GM23338 (cell line): Measurements from ENCODE around the gene RPS8. TPM values are rescaled to one million over a fixed set of nuclear protein-coding genes. Genes with fewer than 3 reads are reported as not detected.

Source experiments
- ATAC-seq: fragments of 200-7000 bp; cut with Tn5 transposase; 3 replicates; pipeline ENCODE4 v1.9.1; 2020
- DNase-seq: peaks from one replicate; pipeline ENCODE4 v3.0.0-alpha.2; 2015; ENCODE audit warnings: low spot score
- H2AFZ ChIP-seq: fragments of 200-600 bp; sonication (generic); 2 replicates; pipeline ENCODE4 v1.8.0; 2016; ENCODE audit warnings: antibody characterized with exemption, mild to moderate bottlenecking, moderate library complexity
- H3F3A ChIP-seq: fragments of 200-600 bp; sonication (generic); replicated peaks from 2 replicates; pipeline ENCODE4 v1.8.0; 2017; ENCODE audit warnings: antibody characterized with exemption, mixed run types, low read depth
- H3K27ac ChIP-seq: fragments of 200-600 bp; sonication (generic); 2 replicates; pipeline ENCODE4 v1.6.1; 2016; ENCODE audit warnings: low read depth
- H3K27me3 ChIP-seq: fragments of 200-600 bp; sonication (generic); 2 replicates; pipeline ENCODE4 v1.8.0; 2016; ENCODE audit warnings: mild to moderate bottlenecking, mixed run types, moderate library complexity; ENCODE audit not compliant: insufficient read depth
- H3K36me3 ChIP-seq: fragments of 200-600 bp; sonication (generic); 2 replicates; pipeline ENCODE4 v1.8.0; 2016; ENCODE audit warnings: mild to moderate bottlenecking; ENCODE audit not compliant: insufficient read depth
- H3K4me1 ChIP-seq: fragments of 200-600 bp; sonication (generic); 2 replicates; pipeline ENCODE4 v1.8.0; 2016; ENCODE audit warnings: mild to moderate bottlenecking, moderate library complexity; ENCODE audit not compliant: insufficient read depth
- H3K4me2 ChIP-seq: fragments of 200-600 bp; sonication (generic); 2 replicates; pipeline ENCODE4 v1.7.1; 2017; ENCODE audit warnings: mixed run types
- H3K4me3 ChIP-seq: fragments of 200-600 bp; sonication (generic); 2 replicates; pipeline ENCODE4 v1.6.1; 2016; ENCODE audit warnings: mixed run types
- H3K79me2 ChIP-seq: fragments of 200-600 bp; sonication (generic); replicated peaks from 2 replicates; pipeline ENCODE4 v1.8.0; 2017; ENCODE audit warnings: mild to moderate bottlenecking; ENCODE audit not compliant: insufficient read depth
- H3K9me2 ChIP-seq: fragments of 200-600 bp; sonication (generic); 2 replicates; pipeline ENCODE4 v1.8.0; 2017; ENCODE audit not compliant: insufficient read depth
- H4K20me1 ChIP-seq: fragments of 200-600 bp; sonication (generic); replicated peaks from 2 replicates; pipeline ENCODE4 v1.8.0; 2017; ENCODE audit warnings: mild to moderate bottlenecking; ENCODE audit not compliant: insufficient read depth
- H3K27ac Mint-ChIP-seq: 2 replicates; pipeline ENCODE4 v1.8.0; 2020; ENCODE audit warnings: inconsistent platforms, mild to moderate bottlenecking, moderate library complexity, mixed read lengths
- H3K27me3 Mint-ChIP-seq: 3 replicates; pipeline ENCODE4 v1.8.0; 2022; ENCODE audit warnings: low read depth, mild to moderate bottlenecking, moderate library complexity, mixed read lengths, inconsistent platforms; ENCODE audit not compliant: insufficient read depth, poor library complexity
- H3K36me3 Mint-ChIP-seq: 3 replicates; pipeline ENCODE4 v1.8.0; 2021; ENCODE audit warnings: low read depth, mild to moderate bottlenecking, inconsistent platforms, moderate library complexity, mixed read lengths
- H3K4me1 Mint-ChIP-seq: 3 replicates; pipeline ENCODE4 v1.8.0; 2020; ENCODE audit warnings: mild to moderate bottlenecking, inconsistent platforms, mixed read lengths
- H3K4me3 Mint-ChIP-seq: 3 replicates; pipeline ENCODE4 v1.8.0; 2021; ENCODE audit warnings: moderate library complexity, mild to moderate bottlenecking, inconsistent platforms, mixed read lengths
- H3K9me3 Mint-ChIP-seq: 3 replicates; pipeline ENCODE4 v1.8.0; 2020; ENCODE audit warnings: moderate library complexity, mild to moderate bottlenecking, inconsistent platforms, mixed read lengths
- ETS1 ChIP-seq: IDR thresholded peaks from 2 replicates; pipeline ENCODE4 v1.6.1; 2016; ENCODE audit warnings: antibody characterized with exemption
- EZH2phosphoT487 ChIP-seq: fragments of 200-600 bp; sonication (generic); IDR thresholded peaks from one replicate; pipeline ENCODE4 v1.8.1; 2018; ENCODE audit warnings: antibody characterized with exemption; ENCODE audit not compliant: unreplicated experiment
- NANOG ChIP-seq: IDR thresholded peaks from 2 replicates; pipeline ENCODE4 v1.6.1; 2016; ENCODE audit warnings: antibody characterized with exemption, borderline replicate concordance
- POLR2AphosphoS5 ChIP-seq: IDR thresholded peaks from 2 replicates; pipeline ENCODE4 v1.6.1; 2016; ENCODE audit warnings: antibody characterized with exemption, low read depth
- REST ChIP-seq: IDR thresholded peaks from one replicate; pipeline ENCODE4 v1.6.1; 2018; ENCODE audit warnings: antibody characterized with exemption; ENCODE audit not compliant: unreplicated experiment
- STAT1 ChIP-seq: IDR thresholded peaks from one replicate; pipeline ENCODE4 v1.6.1; 2016; ENCODE audit warnings: antibody characterized with exemption; ENCODE audit not compliant: unreplicated experiment
- ZNF114 ChIP-seq: fragments of 250-450 bp; sonication (Bioruptor Pico); IDR thresholded peaks from 2 replicates; pipeline ENCODE4 v1.5.0; 2020; ENCODE audit warnings: mild to moderate bottlenecking, moderate library complexity
- ZNF331 ChIP-seq: fragments of 250-450 bp; sonication (Bioruptor Pico); IDR thresholded peaks from 2 replicates; pipeline ENCODE4 v1.5.0; 2020; ENCODE audit warnings: low read depth, mild to moderate bottlenecking, moderate library complexity
- ZNF462 ChIP-seq: fragments of 250-450 bp; sonication (Bioruptor Pico); IDR thresholded peaks from 2 replicates; pipeline ENCODE4 v1.5.0; 2020; ENCODE audit warnings: mild to moderate bottlenecking, moderate library complexity
- polyA plus RNA-seq: library from polyadenylated mRNA; unstranded; fragments of >200 nt; fragmentation: Nextera tagmentation; extraction: Ambion mirVana; gene quantifications from 2 replicates; pipeline ENCODE4 v1.2.1, GENCODE V29; 2016
- total RNA-seq: library from RNA; depleted of rRNA; stranded (reverse); fragments of >200 nt; shearing (Covaris generic); gene quantifications from 2 replicates; pipeline ENCODE4 v1.2.3, GENCODE V29; 2014

Gene RPS8
- total and polyA plus RNA-seq, 2 experiments from 2014 or later: 1,756 to 2,427 TPM

- ATAC-seq (peak; percentile 12), DNase-seq (peak; percentile 28)
- H3K9me3 Mint-ChIP-seq: peaks cover under 1% of the 10 kb centered on the region; the same call in 2 of the 3 replicates
These were observed 43.9 kb downstream of the RPS8 start for GRCh38 chr1:44819196-44819607.

GRCh38 chr1:44819608-44820327 lies 44.4 kb downstream of the RPS8 start:
- ATAC-seq (peak; percentile 92), DNase-seq (peak; percentile 94)
- H3K36me3 Mint-ChIP-seq: no peaks in the 10 kb centered on the region; the same call in 2 of the 3 replicates
- Histone ChIP-seq H3K9me2 (no peaks in the 10 kb centered on the region), H4K20me1 (no peaks in the 10 kb centered on the region), H3K36me3 (no peaks in the 10 kb centered on the region), H3K4me3 (peak overlapping the region; percentile 53), H3K79me2 (no peaks in the 10 kb centered on the region), H2AFZ (peak overlapping the region; percentile 0; the same call in 1 of the 2 replicates), H3K4me2 (peak overlapping the region; percentile 74), H3K27me3 (no peaks in the 10 kb centered on the region), H3K4me1 (peaks cover 12% of the 10 kb centered on the region), H3F3A (peaks cover 12% of the 10 kb centered on the region; the same call in 1 of the 2 replicates), H3K27ac (peak overlapping the region; percentile 83)
- H3K27ac Mint-ChIP-seq: peak overlapping the region; percentile 100
- H3K9me3 Mint-ChIP-seq: no peaks in the 10 kb centered on the region
- peaks cover 18% of the 10 kb centered on the region for H3K4me1 Mint-ChIP-seq
- H3K4me3 Mint-ChIP-seq: peak overlapping the region; percentile 82
- H3K27me3 Mint-ChIP-seq: peaks cover 18% of the 10 kb centered on the region
- TF ChIP-seq EZH2phosphoT487: no peak
- TF ChIP-seq NANOG: no peak
- TF ChIP-seq ETS1: peak; percentile 90
- peak; percentile 100 for TF ChIP-seq POLR2AphosphoS5
- no peak for TF ChIP-seq REST
- TF ChIP-seq ZNF331 (CRISPR knock-in tag): peak; percentile 27; the same call in 1 of the 2 replicates
- TF ChIP-seq ZNF462 (CRISPR knock-in tag): peak; percentile 96
- TF ChIP-seq STAT1: no peak
- TF ChIP-seq ZNF114: peak; percentile 91

More at GRCh38 chr1:44819196-44819607, 43.9 kb downstream of the RPS8 start:
- Histone ChIP-seq H3F3A (peaks cover 13% of the 10 kb centered on the region; the same call in 1 of the 2 replicates), H3K27ac (peak overlapping the region; percentile 20), H2AFZ (peak overlapping the region; percentile 1; the same call in 1 of the 2 replicates), H3K4me2 (peak overlapping the region; percentile 72), H3K9me2 (no peaks in the 10 kb centered on the region), H3K27me3 (no peaks in the 10 kb centered on the region), H3K36me3 (no peaks in the 10 kb centered on the region), H3K4me3 (peak overlapping the region; percentile 47), H3K79me2 (no peaks in the 10 kb centered on the region), H3K4me1 (peaks cover 13% of the 10 kb centered on the region), H4K20me1 (no peaks in the 10 kb centered on the region)
- peaks cover 19% of the 10 kb centered on the region for H3K4me1 Mint-ChIP-seq
- TF ChIP-seq NANOG: no peak
- TF ChIP-seq ZNF114: no peak
- peak overlapping the region; percentile 100 for H3K27ac Mint-ChIP-seq
- H3K27me3 Mint-ChIP-seq: peaks cover 18% of the 10 kb centered on the region
- peak overlapping the region; percentile 82 for H3K4me3 Mint-ChIP-seq
- no peaks in the 10 kb centered on the region; the same call in 2 of the 3 replicates for H3K36me3 Mint-ChIP-seq
